CD4-positive, CD25-positive, alpha-beta regulatory T cell (primary cell): ENCODE data around the gene RASAL3. TPM values are rescaled to one million over a fixed set of nuclear protein-coding genes. Genes with fewer than 3 reads are reported as not detected.
"Not testable (repeated sequence)": the region's sequence is repeated elsewhere in the genome, so short reads cannot be mapped to it uniquely, and the experiment has no call there.

Experiments
- ATAC-seq, 2 donors: fragments of 150-1000 bp; cut with Tn5 transposase; one replicate each; pipeline ENCODE4 v1.10.0; 2021; ENCODE audit warnings: low read depth in 2 of 2, moderate number of reproducible peaks in 2 of 2, moderate library complexity in 1 of 2
- DNase-seq, 3 donors: peaks; one replicate each; pipeline versions ENCODE4 v3.0.0 to v3.0.0-alpha.2; 2012 to 2022; ENCODE audit warnings: mixed read lengths in 1 of 3
- H3K27ac ChIP-seq: one replicate; pipeline ENCODE4 v1.7.0; 2013; ENCODE audit warnings: mild to moderate bottlenecking, low read length; ENCODE audit not compliant: insufficient read depth, poor library complexity, severe bottlenecking
- H3K27me3 ChIP-seq: one replicate; pipeline ENCODE4 v1.7.0; 2013; ENCODE audit warnings: low read length; ENCODE audit not compliant: control insufficient read depth, insufficient read depth
- H3K36me3 ChIP-seq: one replicate; pipeline ENCODE4 v1.7.0; 2013; ENCODE audit warnings: mild to moderate bottlenecking, low read length, moderate library complexity; ENCODE audit not compliant: control insufficient read depth, insufficient read depth
- H3K4me1 ChIP-seq: 2 replicates; pipeline ENCODE4 v1.7.0; 2013; ENCODE audit warnings: mild to moderate bottlenecking, low read length; ENCODE audit not compliant: insufficient read depth, control insufficient read depth, poor library complexity, severe bottlenecking
- H3K4me3 ChIP-seq: one replicate; pipeline ENCODE4 v1.7.0; 2013; ENCODE audit warnings: low read depth, mild to moderate bottlenecking, low read length, moderate library complexity
- H3K9me3 ChIP-seq, 2 experiments: 1 replicate in 1 of 2; 2 replicates in 1 of 2; pipeline ENCODE4 v1.7.0; 2013; ENCODE audit warnings: low read length in 2 of 2, mild to moderate bottlenecking in 1 of 2, moderate library complexity in 1 of 2; ENCODE audit not compliant: control insufficient read depth in 2 of 2
- H3K27ac Mint-ChIP-seq, 3 donors: one replicate each; pipeline ENCODE4 v1.8.0; 2020 to 2022; ENCODE audit warnings: mild to moderate bottlenecking in 3 of 3, mixed read lengths in 3 of 3, moderate library complexity in 2 of 3
- H3K27me3 Mint-ChIP-seq: one replicate; pipeline ENCODE4 v1.8.0; 2022; ENCODE audit warnings: mild to moderate bottlenecking, mixed read lengths
- H3K36me3 Mint-ChIP-seq: one replicate; pipeline ENCODE4 v1.8.0; 2020; ENCODE audit warnings: mixed read lengths
- H3K4me1 Mint-ChIP-seq, 4 donors: one replicate each; pipeline ENCODE4 v1.8.0; 2020 to 2022; ENCODE audit warnings: mixed read lengths in 4 of 4, mild to moderate bottlenecking in 1 of 4
- H3K4me3 Mint-ChIP-seq, 4 donors: one replicate each; pipeline ENCODE4 v1.8.0; 2020 to 2022; ENCODE audit warnings: mild to moderate bottlenecking in 4 of 4, mixed read lengths in 4 of 4, moderate library complexity in 3 of 4
- H3K9me3 Mint-ChIP-seq, 7 donors: one replicate each; pipeline ENCODE4 v1.8.0; 2020 to 2022; ENCODE audit warnings: mixed read lengths in 7 of 7, mild to moderate bottlenecking in 3 of 7, moderate library complexity in 2 of 7
- polyA plus RNA-seq, 4 donors: library from polyadenylated mRNA; unstranded; fragments of 300-500 nt; fragmentation: Illumina TruSeq; gene quantifications; one replicate each; pipeline ENCODE4 v1.2.3, GENCODE V29; 2021
- total RNA-seq: library from RNA; stranded (reverse); gene quantifications from one replicate; pipeline ENCODE4 v1.2.3, GENCODE V29; 2022

Gene RASAL3
- total and polyA plus RNA-seq, 5 donors from 2014 or later, result 25.3 to 122 (median 42.7) TPM

GRCh38 chr19:15418231-15418578, 46.1 kb downstream of the RASAL3 start:
- H3K9me3 ChIP-seq, result peaks cover 1 to 3% of the 10 kb centered on the region in 2 experiments
- no peak for ATAC-seq
- H3K4me3 ChIP-seq, result peak overlapping the region; percentile 88
- peaks cover 48% of the 10 kb centered on the region for H3K4me1 ChIP-seq
- H3K27ac ChIP-seq, result peak overlapping the region; percentile 73
- H3K27me3 ChIP-seq, result no peaks in the 10 kb centered on the region
- Mint-ChIP-seq H3K9me3 (peaks cover 0 to 3% (median 0%) of the 10 kb centered on the region in 7 donors), H3K27me3 (peaks cover 5% of the 10 kb centered on the region), H3K27ac (peak overlapping the region; percentile 90 to 99 (median 94)), H3K4me1 (peaks cover 9 to 58% (median 34%) of the 10 kb centered on the region in 4 donors), H3K36me3 (peaks cover 12% of the 10 kb centered on the region), H3K4me3 (peak overlapping the region; percentile 94 to 99 (median 98))
- H3K36me3 ChIP-seq, result peaks cover 11% of the 10 kb centered on the region
- no peak for DNase-seq

GRCh38 chr19:15417699-15418098, 46.6 kb downstream of the RASAL3 start:
- ATAC-seq (no peak), DNase-seq (no peak)
- Mint-ChIP-seq H3K4me1 (peaks cover 13 to 63% (median 38%) of the 10 kb centered on the region in 4 donors), H3K36me3 (peaks cover 8% of the 10 kb centered on the region), H3K27ac (peak overlapping the region; percentile 90 to 99 (median 94)), H3K9me3 (peaks cover 0 to 2% (median 0%) of the 10 kb centered on the region in 7 donors), H3K27me3 (peaks cover 5% of the 10 kb centered on the region), H3K4me3 (peak overlapping the region; percentile 94 to 99 (median 98))
- Histone ChIP-seq H3K9me3 (no peaks in the 10 kb centered on the region), H3K4me3 (peak overlapping the region; percentile 88), H3K27ac (peak overlapping the region; percentile 73), H3K27me3 (no peaks in the 10 kb centered on the region), H3K36me3 (peaks cover 7% of the 10 kb centered on the region), H3K4me1 (peaks cover 53% of the 10 kb centered on the region)

DNA sequence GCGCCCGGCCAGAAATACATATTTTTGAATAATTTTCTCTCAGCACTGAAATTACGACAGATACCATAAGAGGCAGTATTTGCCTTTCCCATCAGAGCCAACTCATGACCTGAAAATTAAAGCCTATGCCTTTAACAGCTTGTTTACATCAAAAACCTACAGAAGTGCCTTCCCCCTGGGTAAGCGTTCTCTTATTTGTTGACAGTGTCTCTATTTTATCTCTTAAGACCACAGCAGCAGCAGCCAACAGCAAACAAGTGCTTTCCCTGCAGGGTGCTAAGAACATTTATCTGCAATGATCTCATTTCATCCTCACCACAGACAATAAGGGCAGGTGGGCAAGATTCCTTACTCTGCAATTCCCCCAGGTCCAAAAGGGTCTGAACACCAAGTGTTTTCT, 51.5 kb downstream of the RASAL3 start:
- Mint-ChIP-seq H3K4me1 (peaks cover 23 to 77% (median 45%) of the 10 kb centered on the region in 4 donors), H3K4me3 (peak overlapping the region in 3 of 4 donors; percentile 41 to 57 (median 56)), H3K9me3 (no peaks in the 10 kb centered on the region), H3K36me3 (peaks cover 7% of the 10 kb centered on the region), H3K27me3 (no peaks in the 10 kb centered on the region), H3K27ac (peak overlapping the region; percentile 6 to 38 (median 37))
- peak in 1 of 3 donors; percentile 4 for DNase-seq
- ATAC-seq, result no peak
- peaks cover 53% of the 10 kb centered on the region for H3K4me1 ChIP-seq
- H3K4me3 ChIP-seq, result no peak overlapping the region
- no peak overlapping the region for H3K27ac ChIP-seq
- peaks cover 31% of the 10 kb centered on the region for H3K36me3 ChIP-seq
- H3K9me3 ChIP-seq, result no peaks in the 10 kb centered on the region
- no peaks in the 10 kb centered on the region for H3K27me3 ChIP-seq

DNA sequence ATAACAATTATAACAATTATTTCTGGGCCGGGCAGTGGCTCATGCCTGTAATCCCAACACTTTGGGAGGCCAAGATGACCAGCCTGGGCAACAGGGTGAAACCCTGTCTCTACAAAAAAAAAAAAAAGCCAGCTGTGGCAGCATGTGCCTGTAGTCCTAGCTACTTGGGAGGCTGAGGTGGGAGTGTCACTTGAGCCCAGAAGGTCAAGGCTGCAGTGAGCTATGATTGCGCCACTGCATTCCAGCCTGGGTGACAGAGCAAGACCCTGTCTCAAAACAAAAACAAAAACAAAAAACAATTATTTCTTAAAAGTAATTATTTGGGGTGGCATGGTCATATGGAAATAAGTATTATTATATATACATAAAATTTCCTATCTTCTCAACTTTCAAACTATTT, 53.0 kb downstream of the RASAL3 start:
- not testable (repeated sequence) for H3K27me3 ChIP-seq, H3K9me3 Mint-ChIP-seq, ATAC-seq, H3K36me3 Mint-ChIP-seq, H3K4me3 ChIP-seq, H3K9me3 ChIP-seq, H3K4me3 Mint-ChIP-seq, H3K27me3 Mint-ChIP-seq, DNase-seq, H3K27ac ChIP-seq
- peaks cover 25 to 77% (median 42%) of the 10 kb centered on the region in 4 donors for H3K4me1 Mint-ChIP-seq
- H3K36me3 ChIP-seq, result peaks cover 36% of the 10 kb centered on the region
- H3K27ac Mint-ChIP-seq, result peak overlapping the region in 1 of 3 donors; percentile 10
- H3K4me1 ChIP-seq, result peaks cover 42% of the 10 kb centered on the region

GRCh38 chr19:15404780-15405211, 59.5 kb downstream of the RASAL3 start:
- no peak for DNase-seq
- Histone ChIP-seq H3K9me3 (no peaks in the 10 kb centered on the region), H3K4me1 (peaks cover 20% of the 10 kb centered on the region), H3K36me3 (peaks cover 71% of the 10 kb centered on the region), H3K4me3 (no peak overlapping the region), H3K27ac (no peak overlapping the region), H3K27me3 (no peaks in the 10 kb centered on the region)
- H3K36me3 Mint-ChIP-seq, result peaks cover 15% of the 10 kb centered on the region
- H3K4me1 Mint-ChIP-seq, result peaks cover 15 to 64% (median 39%) of the 10 kb centered on the region in 4 donors
- peak overlapping the region in 2 of 3 donors; percentile 22 to 82 for H3K27ac Mint-ChIP-seq
- no peaks in the 10 kb centered on the region for H3K27me3 Mint-ChIP-seq
- no peak overlapping the region for H3K4me3 Mint-ChIP-seq
- no peak for ATAC-seq
- no peaks in the 10 kb centered on the region for H3K9me3 Mint-ChIP-seq

GRCh38 chr19:15404097-15404779, 60.1 kb downstream of the RASAL3 start:
- H3K36me3 ChIP-seq, result peaks cover 70% of the 10 kb centered on the region
- peaks cover 14 to 58% (median 34%) of the 10 kb centered on the region in 4 donors for H3K4me1 Mint-ChIP-seq
- H3K9me3 Mint-ChIP-seq, result no peaks in the 10 kb centered on the region
- peak overlapping the region in 2 of 3 donors; percentile 22 to 82 for H3K27ac Mint-ChIP-seq
- H3K27me3 Mint-ChIP-seq, result no peaks in the 10 kb centered on the region
- H3K4me3 ChIP-seq, result no peak overlapping the region
- peaks cover 15% of the 10 kb centered on the region for H3K36me3 Mint-ChIP-seq
- H3K4me1 ChIP-seq, result peaks cover 20% of the 10 kb centered on the region
- ATAC-seq, result no peak
- H3K4me3 Mint-ChIP-seq, result no peak overlapping the region
- no peak for DNase-seq
- no peak overlapping the region for H3K27ac ChIP-seq
- no peaks in the 10 kb centered on the region for H3K9me3 ChIP-seq
- no peaks in the 10 kb centered on the region for H3K27me3 ChIP-seq

- Mint-ChIP-seq H3K9me3 (no peaks in the 10 kb centered on the region), H3K4me3 (no peak overlapping the region), H3K27ac (no peak overlapping the region), H3K36me3 (peaks cover 15% of the 10 kb centered on the region), H3K27me3 (no peaks in the 10 kb centered on the region), H3K4me1 (peaks cover 9 to 47% (median 28%) of the 10 kb centered on the region in 4 donors)
- peaks cover 16% of the 10 kb centered on the region for H3K4me1 ChIP-seq
- H3K27ac ChIP-seq, result no peak overlapping the region
- peaks cover 76% of the 10 kb centered on the region for H3K36me3 ChIP-seq
- H3K4me3 ChIP-seq, result no peak overlapping the region
- ATAC-seq (no peak), DNase-seq (no peak)
- no peaks in the 10 kb centered on the region for H3K27me3 ChIP-seq
- H3K9me3 ChIP-seq, result no peaks in the 10 kb centered on the region
These were observed 61.2 kb downstream of the RASAL3 start for GRCh38 chr19:15403151-15403531.
